ENCODE data around the gene CST9L. TPM values are rescaled to one million over a fixed set of nuclear protein-coding genes. Genes with fewer than 3 reads are reported as not detected.

The CST9L gene
- total and polyA plus RNA-seq, 4 donors = not detected

GRCh38 chr20:23534801-23535593, 33.3 kb downstream of the CST9L start:
- no peaks in the 10 kb centered on the region for H3K36me3 ChIP-seq (ENCODE audit: control insufficient read depth in 4 of 4, insufficient read depth in 4 of 4, low read length in 4 of 4)
- no peak overlapping the region for H3K9ac ChIP-seq (ENCODE audit: insufficient read depth in 1 of 2, low read length in 2 of 2)
- H3K9me3 ChIP-seq (ENCODE audit: control insufficient read depth in 4 of 4, insufficient read depth in 3 of 4, low read length in 3 of 4) = peaks cover 0 to 5% (median 0%) of the 10 kb centered on the region in 4 donors
- DNase-seq (no peak), ATAC-seq (ENCODE audit: insufficient read depth, low FRiP score) (no peak)
- H3K27me3 ChIP-seq (ENCODE audit: control insufficient read depth in 3 of 3, insufficient read depth in 3 of 3, low read length in 2 of 3) = no peaks in the 10 kb centered on the region
- no peak for TF ChIP-seq CTCF (IDR thresholded peaks at IDR 0.05; ENCODE audit: control extremely low read depth, extremely low read depth)
- no peak overlapping the region for H3K4me3 ChIP-seq
- WGBS, 2 donors = 82 to 84% methylated on average over 20 of the region's 20 CpGs
- no peaks in the 10 kb centered on the region for H3K4me1 ChIP-seq (ENCODE audit: control insufficient read depth in 5 of 5, insufficient read depth in 5 of 5, low read length in 5 of 5)
- H3K27ac ChIP-seq (ENCODE audit: low read depth in 1 of 2, low read length in 1 of 2) = no peak overlapping the region

GRCh38 chr20:23533161-23533560, 35.1 kb downstream of the CST9L start:
- Histone ChIP-seq H3K27me3 (ENCODE audit: control insufficient read depth in 3 of 3, insufficient read depth in 3 of 3, low read length in 2 of 3) (no peaks in the 10 kb centered on the region), H3K4me3 (no peak overlapping the region), H3K4me1 (ENCODE audit: control insufficient read depth in 5 of 5, insufficient read depth in 5 of 5, low read length in 5 of 5) (no peaks in the 10 kb centered on the region), H3K36me3 (ENCODE audit: control insufficient read depth in 4 of 4, insufficient read depth in 4 of 4, low read length in 4 of 4) (no peaks in the 10 kb centered on the region), H3K27ac (ENCODE audit: low read depth in 1 of 2, low read length in 1 of 2) (no peak overlapping the region), H3K9me3 (ENCODE audit: control insufficient read depth in 4 of 4, insufficient read depth in 3 of 4, low read length in 3 of 4) (peaks cover 0 to 2% (median 0%) of the 10 kb centered on the region in 4 donors), H3K9ac (ENCODE audit: insufficient read depth in 1 of 2, low read length in 2 of 2) (no peak overlapping the region)
- no peak for DNase-seq
- ATAC-seq (ENCODE audit: insufficient read depth, low FRiP score) = no peak
- TF ChIP-seq CTCF (IDR thresholded peaks at IDR 0.05; ENCODE audit: control extremely low read depth, extremely low read depth) = no peak

GRCh38 chr20:23532533-23532932, 35.8 kb downstream of the CST9L start:
- no peaks in the 10 kb centered on the region for H3K36me3 ChIP-seq (ENCODE audit: control insufficient read depth in 4 of 4, insufficient read depth in 4 of 4, low read length in 4 of 4)
- ATAC-seq (ENCODE audit: insufficient read depth, low FRiP score) (no peak), DNase-seq (no peak)
- no peak overlapping the region for H3K27ac ChIP-seq (ENCODE audit: low read depth in 1 of 2, low read length in 1 of 2)
- TF ChIP-seq CTCF (IDR thresholded peaks at IDR 0.05; ENCODE audit: control extremely low read depth, extremely low read depth) = no peak
- WGBS, 2 donors = 65 to 81% methylated on average over 1 of the region's 1 CpG
- no peak overlapping the region for H3K4me3 ChIP-seq
- no peak overlapping the region for H3K9ac ChIP-seq (ENCODE audit: insufficient read depth in 1 of 2, low read length in 2 of 2)
- peaks cover 0 to 2% (median 0%) of the 10 kb centered on the region in 4 donors for H3K9me3 ChIP-seq (ENCODE audit: control insufficient read depth in 4 of 4, insufficient read depth in 3 of 4, low read length in 3 of 4)
- no peaks in the 10 kb centered on the region for H3K27me3 ChIP-seq (ENCODE audit: control insufficient read depth in 3 of 3, insufficient read depth in 3 of 3, low read length in 2 of 3)
- no peaks in the 10 kb centered on the region for H3K4me1 ChIP-seq (ENCODE audit: control insufficient read depth in 5 of 5, insufficient read depth in 5 of 5, low read length in 5 of 5)
